ENCODE measurements around the gene SLC44A1.

The SLC44A1 gene

DNA sequence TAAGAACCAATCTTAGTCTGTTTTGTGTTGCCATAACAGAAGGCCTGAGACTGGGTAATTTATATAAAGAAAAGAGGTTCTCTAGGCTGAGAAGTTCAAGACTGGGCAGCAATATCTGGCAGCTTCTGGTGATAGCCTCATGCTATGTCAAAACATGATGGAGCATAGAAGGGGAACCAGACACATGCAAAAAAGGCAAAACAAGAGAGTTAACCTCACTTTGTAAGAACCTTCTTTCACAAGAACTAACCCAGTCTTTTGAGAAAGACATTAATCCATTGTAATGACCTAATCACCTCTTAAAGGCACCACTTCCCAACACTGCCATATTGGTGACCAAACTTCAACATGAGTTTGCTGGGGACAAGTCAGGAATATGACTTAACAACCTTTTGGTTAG is 240.7 kb downstream of the SLC44A1 start:
- DNase-seq: no peak
